ENCODE results near the gene HSDL1.

Gene HSDL1

GRCh38 chr16:84179612-84180320 is 34.8 kb upstream of the HSDL1 start:
- no peak overlapping the region for H3K27ac ChIP-seq
- no peak for TF ChIP-seq CTCF (conservative IDR thresholded peaks at IDR 0.05)

- no peak overlapping the region for H3K27ac ChIP-seq
Observed at GRCh38 chr16:84178892-84179611, 34.1 kb upstream of the HSDL1 start.

GRCh38 chr16:84178146-84178765 is 33.3 kb upstream of the HSDL1 start:
- TF ChIP-seq CTCF (conservative IDR thresholded peaks at IDR 0.05), result 0 out of 2 replicates have a peak, but pooled peaks have one; percentile 6
- no peak overlapping the region for H3K27ac ChIP-seq

More at GRCh38 chr16:84178892-84179611, 34.1 kb upstream of the HSDL1 start:
- no peak for TF ChIP-seq CTCF (conservative IDR thresholded peaks at IDR 0.05)

DNA sequence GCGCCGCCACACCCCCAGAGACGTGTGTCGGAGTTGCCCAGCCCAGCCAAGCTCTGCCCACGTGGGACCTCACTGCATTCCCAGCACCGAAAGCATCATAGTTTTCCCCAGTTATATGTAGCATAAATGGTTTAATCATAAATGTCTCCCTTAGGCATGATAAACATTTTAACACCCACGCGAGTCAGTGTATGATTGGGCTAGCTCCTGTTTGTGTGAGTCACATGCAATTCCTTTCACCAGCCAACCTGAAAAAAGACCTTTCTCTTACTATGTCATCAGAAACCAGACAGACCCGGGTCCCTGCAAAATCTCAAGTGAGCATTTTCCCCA is 32.7 kb upstream of the HSDL1 start:
- H3K27ac ChIP-seq, result no peak overlapping the region
- no peak for TF ChIP-seq CTCF (conservative IDR thresholded peaks at IDR 0.05)

DNA sequence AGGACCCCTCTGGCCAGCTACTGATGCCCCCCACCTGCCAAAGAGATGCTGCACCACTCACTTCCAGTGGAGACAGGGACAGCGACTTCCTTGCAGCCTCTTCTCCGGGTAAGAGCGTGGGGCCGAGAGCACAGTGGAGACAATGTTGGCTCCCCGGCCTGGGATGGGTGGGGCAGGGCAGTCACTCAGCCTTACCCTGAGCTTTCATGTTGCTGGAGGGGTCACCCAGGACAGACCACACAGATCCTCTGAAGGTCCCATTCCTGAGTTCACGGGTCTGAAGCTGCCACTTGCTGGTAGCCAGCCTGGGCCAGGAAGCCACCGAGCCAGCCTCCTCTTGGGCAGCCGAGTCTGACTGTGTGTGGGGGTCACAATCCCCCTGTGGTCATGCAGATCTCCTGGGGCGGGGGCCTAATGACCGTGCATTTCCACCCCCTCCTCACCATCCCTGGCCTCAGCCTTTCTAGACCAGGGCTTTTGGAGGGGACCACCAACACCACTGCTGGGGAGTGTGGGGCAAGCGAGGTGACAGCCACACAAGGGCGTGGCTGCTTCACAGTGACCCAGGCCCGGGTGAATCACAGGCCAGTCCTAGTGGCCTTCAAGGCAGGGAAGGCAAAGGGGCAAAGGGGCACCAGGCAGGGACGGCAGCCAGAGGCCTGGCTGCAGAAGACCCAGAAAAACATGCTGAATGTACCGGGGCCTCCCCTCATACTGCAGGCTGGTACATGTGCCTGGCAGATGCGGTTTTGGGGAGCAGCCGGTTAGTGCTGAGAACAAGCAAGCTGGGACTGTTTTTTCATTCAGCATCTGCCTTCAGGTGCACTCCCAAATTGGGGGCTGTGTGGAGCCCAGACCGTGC is 31.4 kb upstream of the HSDL1 start:
- no peak overlapping the region for H3K27ac ChIP-seq
- no peak for TF ChIP-seq CTCF (conservative IDR thresholded peaks at IDR 0.05)

- H3K27ac ChIP-seq, result no peak overlapping the region
- TF ChIP-seq CTCF (conservative IDR thresholded peaks at IDR 0.05), result no peak
Observed at GRCh38 chr16:84175350-84176081, 30.5 kb upstream of the HSDL1 start.
